SK-N-SH treated with all-trans-retinoic acid at 6 μM for 48 hours (cell line): ENCODE measurements around the gene FMR1NB.

Source experiments
- CREB5 ChIP-seq: fragments of 250-450 bp; sonication (Bioruptor Pico); IDR thresholded peaks from 2 replicates; pipeline ENCODE4 v1.5.1; 2020; ENCODE audit warnings: low read depth, mild to moderate bottlenecking, moderate library complexity
- CSDC2 ChIP-seq: fragments of 250-450 bp; sonication (Bioruptor Pico); IDR thresholded peaks from 2 replicates; pipeline ENCODE4 v1.5.0; 2020; ENCODE audit warnings: mild to moderate bottlenecking, moderate library complexity
- PATZ1 ChIP-seq: fragments of 250-450 bp; sonication (Bioruptor Pico); IDR thresholded peaks from 2 replicates; pipeline ENCODE4 v1.8.0; 2020; ENCODE audit warnings: mild to moderate bottlenecking, moderate library complexity, borderline replicate concordance

GRCh38 chrX:148067285-148067684 lies 86.1 kb downstream of the FMR1NB start:
- TF ChIP-seq CSDC2 (CRISPR knock-in tag) (no peak), CREB5 (CRISPR knock-in tag) (no peak), PATZ1 (CRISPR knock-in tag) (no peak)
